ENCODE data around the gene KLC3. TPM values are rescaled to one million over a fixed set of nuclear protein-coding genes. Genes with fewer than 3 reads are reported as not detected.
"Not testable (repeated sequence)": the region's sequence is repeated elsewhere in the genome, so short reads cannot be mapped to it uniquely, and the experiment has no call there.

Gene KLC3
- total and polyA plus RNA-seq, 7 donors, result 0.09 TPM; not detected in 6

- Histone ChIP-seq H3K9me3 (no peaks in the 10 kb centered on the region), H3K36me3 (peaks cover 0 to 6% (median 0%) of the 10 kb centered on the region in 4 donors), H3K27me3 (no peaks in the 10 kb centered on the region), H3K4me1 (peaks cover 0 to 7% (median 0%) of the 10 kb centered on the region in 4 donors), H3K27ac (no peak overlapping the region), H3K4me3 (no peak overlapping the region)
- DNase-seq, result no peak
- 18 to 25% methylated on average over 5 of the region's 5 CpGs for WGBS, 2 donors
- intact Hi-C loops (cut with DNase I), result no loop called here
- TF ChIP-seq EP300 (IDR thresholded peaks at IDR 0.05) (no peak), CTCF (IDR thresholded peaks at IDR 0.05) (no peak), POLR2AphosphoS5 (IDR thresholded peaks at IDR 0.05) (no peak), POLR2A (IDR thresholded peaks at IDR 0.05) (no peak)
Observed at GRCh38 chr19:45305421-45305820, 35.1 kb upstream of the KLC3 start.

GRCh38 chr19:45306040-45306439, 34.5 kb upstream of the KLC3 start:
- WGBS, 2 donors, result 62 to 70% methylated on average over 9 of the region's 9 CpGs
- Histone ChIP-seq H3K4me1 (peaks cover 0 to 8% (median 0%) of the 10 kb centered on the region in 4 donors), H3K4me3 (no peak overlapping the region), H3K36me3 (peaks cover 0 to 6% (median 0%) of the 10 kb centered on the region in 4 donors), H3K27me3 (no peaks in the 10 kb centered on the region), H3K27ac (no peak overlapping the region), H3K9me3 (no peaks in the 10 kb centered on the region)
- intact Hi-C loops (cut with DNase I), result no loop called here
- DNase-seq, result no peak
- no peak for TF ChIP-seq POLR2A (IDR thresholded peaks at IDR 0.05)
- no peak for TF ChIP-seq POLR2AphosphoS5 (IDR thresholded peaks at IDR 0.05)
- no peak for TF ChIP-seq CTCF (IDR thresholded peaks at IDR 0.05)
- TF ChIP-seq EP300 (IDR thresholded peaks at IDR 0.05), result no peak

- intact Hi-C loops (cut with DNase I), result no loop called here
- no peak overlapping the region for H3K4me3 ChIP-seq
- WGBS, 2 donors, result 64 to 76% methylated on average over 18 of the region's 18 CpGs
- no peak overlapping the region for H3K27ac ChIP-seq
- H3K4me1 ChIP-seq, result peaks cover 0 to 8% (median 0%) of the 10 kb centered on the region in 4 donors
- H3K36me3 ChIP-seq, result peaks cover 0 to 6% (median 0%) of the 10 kb centered on the region in 4 donors
- TF ChIP-seq POLR2AphosphoS5 (IDR thresholded peaks at IDR 0.05) (no peak), CTCF (IDR thresholded peaks at IDR 0.05) (no peak), POLR2A (IDR thresholded peaks at IDR 0.05) (no peak), EP300 (IDR thresholded peaks at IDR 0.05) (no peak)
- no peak for DNase-seq
- no peaks in the 10 kb centered on the region for H3K9me3 ChIP-seq
- no peaks in the 10 kb centered on the region for H3K27me3 ChIP-seq
Observed at GRCh38 chr19:45306518-45307027, 34.0 kb upstream of the KLC3 start.

- 91 to 93% methylated on average over 19 of the region's 19 CpGs for WGBS, 2 donors
- Histone ChIP-seq H3K9me3 (no peaks in the 10 kb centered on the region), H3K27me3 (no peaks in the 10 kb centered on the region), H3K4me1 (peaks cover 0 to 8% (median 0%) of the 10 kb centered on the region in 4 donors), H3K27ac (no peak overlapping the region), H3K36me3 (peaks cover 0 to 6% (median 0%) of the 10 kb centered on the region in 4 donors), H3K4me3 (no peak overlapping the region)
- DNase-seq, result no peak
- intact Hi-C loops (cut with DNase I), result no loop called here
- TF ChIP-seq POLR2A (IDR thresholded peaks at IDR 0.05), result no peak
- TF ChIP-seq POLR2AphosphoS5 (IDR thresholded peaks at IDR 0.05), result no peak
- no peak for TF ChIP-seq CTCF (IDR thresholded peaks at IDR 0.05)
- no peak for TF ChIP-seq EP300 (IDR thresholded peaks at IDR 0.05)
Observed at GRCh38 chr19:45307361-45307760, 33.2 kb upstream of the KLC3 start.

- DNase-seq, H3K27me3 ChIP-seq: not testable (repeated sequence)
- 94 to 95% methylated on average over 8 of the region's 8 CpGs for WGBS, 2 donors
Observed at GRCh38 chr19:45309322-45309721, 31.2 kb upstream of the KLC3 start.

More at GRCh38 chr19:45309322-45309721, 31.2 kb upstream of the KLC3 start:
- H3K9me3 ChIP-seq; H3K4me3 ChIP-seq; H3K4me1 ChIP-seq; H3K36me3 ChIP-seq; H3K27ac ChIP-seq; intact Hi-C loops (cut with DNase I): not testable (repeated sequence)

Measured in sigmoid colon (tissue), 7 donors.